ENCODE measurements around the gene CEACAM19.
A peak's percentile ranks its signal among the peaks of the same experiment; 100 is the strongest.
"Not testable (repeated sequence)": the region's sequence is repeated elsewhere in the genome, so short reads cannot be mapped to it uniquely, and the experiment has no call there.

Gene CEACAM19

GRCh38 chr19:44677019-44677811, 5.9 kb downstream of the CEACAM19 start:
- DNase-seq: peak; percentile 84

- no peak for DNase-seq
Observed at GRCh38 chr19:44680536-44680935, 9.3 kb downstream of the CEACAM19 start.

- DNase-seq: no peak
Observed at GRCh38 chr19:44681992-44682790, 10.9 kb downstream of the CEACAM19 start.

DNA sequence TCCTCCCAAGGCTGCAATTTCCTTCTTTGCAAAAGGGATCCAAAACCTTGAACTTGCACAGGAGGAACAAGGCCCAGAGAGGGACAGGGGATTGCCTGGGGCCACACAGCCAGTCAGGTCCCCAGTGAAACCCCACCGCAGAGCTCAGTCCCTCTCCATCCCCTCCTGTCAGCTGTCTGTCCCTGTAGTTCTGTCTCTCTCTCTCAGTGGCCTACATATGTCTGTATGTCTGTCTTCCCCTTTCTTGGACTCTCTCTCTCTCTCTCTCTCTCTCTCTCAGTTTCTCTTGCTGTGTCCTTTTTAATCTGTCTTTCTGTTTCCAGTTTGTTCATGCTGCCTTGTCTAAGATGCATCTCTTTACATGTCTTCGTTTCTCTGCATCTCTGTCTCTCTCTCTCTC, 11.5 kb downstream of the CEACAM19 start:
- no peak for DNase-seq

- DNase-seq: no peak
Observed at GRCh38 chr19:44683434-44684210, 12.3 kb downstream of the CEACAM19 start.

DNA sequence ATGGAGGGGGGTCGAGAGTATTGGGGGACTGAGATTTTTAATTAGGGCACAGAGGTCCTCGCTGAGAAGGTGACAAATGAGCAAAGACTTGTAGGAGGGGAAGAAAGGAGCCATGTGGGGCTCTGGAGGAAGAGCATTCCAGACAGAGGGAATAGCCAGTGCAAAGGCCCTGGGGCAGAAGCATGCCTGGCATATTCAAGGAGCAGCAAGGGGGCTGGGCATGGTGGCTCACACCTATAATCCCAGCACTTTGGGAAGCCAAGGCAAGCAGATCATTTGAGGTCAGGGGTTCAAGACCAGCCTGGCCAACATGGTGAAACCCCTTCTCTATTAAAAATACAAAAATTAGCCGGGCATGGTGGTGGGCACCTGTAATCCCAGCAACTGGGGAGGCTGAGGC, 13.1 kb downstream of the CEACAM19 start:
- not testable (repeated sequence) for DNase-seq

- DNase-seq: peak; percentile 40
Observed at GRCh38 chr19:44684892-44685863, 13.9 kb downstream of the CEACAM19 start.

GRCh38 chr19:44685877-44686276, 14.6 kb downstream of the CEACAM19 start:
- DNase-seq: no peak

DNA sequence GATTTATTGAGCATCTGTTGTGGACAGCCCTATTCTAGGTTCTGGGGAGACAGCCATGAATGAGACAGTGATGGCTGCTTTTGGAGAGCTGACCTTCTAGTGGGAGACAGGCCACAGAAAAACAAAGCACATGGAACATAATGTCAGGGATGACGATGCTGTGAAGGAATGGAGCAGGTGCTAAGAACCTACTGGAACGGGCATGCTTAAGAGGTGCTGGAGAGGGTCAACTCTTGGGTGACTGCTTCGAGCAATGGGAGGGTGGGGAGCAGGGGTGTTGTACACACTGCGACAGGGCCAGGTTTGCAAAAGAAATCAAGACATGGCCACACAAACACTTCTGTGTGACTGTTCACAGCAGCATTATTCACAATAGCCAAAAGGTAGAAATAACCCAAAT, 15.6 kb downstream of the CEACAM19 start:
- DNase-seq: no peak

DNA sequence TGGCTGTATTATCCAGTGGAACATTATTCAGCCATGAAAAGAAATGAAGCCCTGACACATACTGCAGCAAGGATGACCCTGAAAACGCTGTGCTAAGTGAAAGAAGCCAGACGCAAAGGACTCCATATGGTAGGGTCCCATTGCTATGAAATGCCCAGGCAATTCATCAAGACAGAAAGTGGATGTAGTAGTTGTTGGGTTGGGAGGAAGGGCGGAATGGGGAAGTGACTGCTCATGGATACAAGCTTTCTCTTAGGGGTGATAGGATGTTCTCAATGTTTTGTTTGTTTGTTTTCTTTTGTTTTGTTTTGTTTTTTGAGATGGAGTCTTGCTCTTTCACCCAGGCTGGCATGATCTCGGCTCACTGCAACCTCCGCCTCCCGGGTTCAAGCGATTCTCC, 16.6 kb downstream of the CEACAM19 start:
- no peak for DNase-seq

DNA sequence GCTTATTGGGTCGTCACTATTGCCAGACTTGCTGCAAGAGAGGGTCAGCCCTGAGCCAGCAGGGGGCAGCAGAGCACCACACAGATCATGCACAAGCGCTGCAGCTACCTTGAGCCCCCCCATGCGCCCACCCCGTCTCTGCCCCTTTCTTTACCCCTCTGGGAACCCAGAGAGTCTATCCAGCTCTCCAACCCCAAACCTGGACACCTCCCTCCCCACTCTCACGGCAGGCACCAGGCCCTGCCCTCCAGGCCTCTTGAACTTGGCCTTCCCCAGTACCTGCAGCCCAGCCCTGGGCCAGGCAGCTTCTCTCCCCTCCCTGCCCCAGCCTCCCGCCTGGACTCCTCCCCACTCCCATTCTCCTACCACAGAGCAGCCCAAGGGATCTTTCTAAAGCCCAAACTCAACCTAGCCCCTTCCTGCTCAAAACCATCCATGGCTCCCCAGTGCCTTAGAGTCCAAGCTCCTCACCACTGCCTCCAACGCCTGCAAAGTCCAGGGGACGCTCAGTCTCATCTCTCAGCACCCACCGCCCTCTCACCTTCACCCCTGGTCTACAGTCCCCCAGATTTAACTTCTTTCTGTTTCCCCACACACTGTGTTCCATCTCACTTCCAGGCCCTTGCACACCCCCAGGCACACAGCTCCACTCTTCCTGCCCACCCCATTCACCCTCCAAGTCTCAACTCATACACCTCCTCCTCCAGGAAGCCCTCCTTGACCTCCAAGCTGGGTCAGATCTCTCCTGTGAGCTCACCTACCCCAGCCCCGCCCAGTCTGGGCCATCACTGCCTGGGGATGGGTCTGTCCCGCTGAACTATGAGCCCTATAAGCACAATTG, 18.2 kb downstream of the CEACAM19 start:
- DNase-seq: peak; percentile 37

DNA sequence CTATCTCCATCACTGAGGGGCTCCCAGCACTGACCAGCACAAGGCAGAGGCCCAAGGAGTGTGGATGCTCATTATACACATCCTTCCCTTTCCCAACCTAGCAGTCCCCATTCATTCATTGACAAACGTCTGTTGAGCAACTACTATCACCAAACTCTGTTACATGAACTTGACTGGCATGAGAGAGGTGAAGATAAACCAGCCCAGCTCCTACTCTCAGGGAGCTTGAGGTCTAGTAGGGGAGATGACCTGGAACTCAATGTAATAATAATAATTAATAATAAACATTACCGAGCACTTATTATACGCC, 18.8 kb downstream of the CEACAM19 start:
- no peak for DNase-seq

DNA sequence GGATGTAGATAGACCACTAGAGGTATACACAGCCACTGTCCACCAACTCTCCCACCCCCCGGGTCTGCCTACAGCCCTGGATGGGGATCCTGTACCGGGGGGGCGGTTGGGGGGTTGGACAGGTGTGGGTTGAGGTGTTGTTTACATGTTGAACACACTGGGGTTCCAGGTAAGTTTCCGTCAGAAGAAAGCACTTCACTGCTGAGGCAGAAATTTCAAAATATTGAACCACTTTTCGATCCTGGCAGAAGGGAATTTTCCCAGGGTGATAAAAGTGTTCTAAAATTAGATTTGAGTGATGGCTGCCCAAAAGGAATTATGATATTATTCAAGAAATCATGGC, 21.1 kb downstream of the CEACAM19 start:
- DNase-seq: no peak

GRCh38 chr19:44694184-44694579, 22.9 kb downstream of the CEACAM19 start:
- no peak for DNase-seq

GRCh38 chr19:44696939-44697669, 25.8 kb downstream of the CEACAM19 start:
- DNase-seq: no peak

GRCh38 chr19:44697670-44698034, 26.4 kb downstream of the CEACAM19 start:
- no peak for DNase-seq

DNA sequence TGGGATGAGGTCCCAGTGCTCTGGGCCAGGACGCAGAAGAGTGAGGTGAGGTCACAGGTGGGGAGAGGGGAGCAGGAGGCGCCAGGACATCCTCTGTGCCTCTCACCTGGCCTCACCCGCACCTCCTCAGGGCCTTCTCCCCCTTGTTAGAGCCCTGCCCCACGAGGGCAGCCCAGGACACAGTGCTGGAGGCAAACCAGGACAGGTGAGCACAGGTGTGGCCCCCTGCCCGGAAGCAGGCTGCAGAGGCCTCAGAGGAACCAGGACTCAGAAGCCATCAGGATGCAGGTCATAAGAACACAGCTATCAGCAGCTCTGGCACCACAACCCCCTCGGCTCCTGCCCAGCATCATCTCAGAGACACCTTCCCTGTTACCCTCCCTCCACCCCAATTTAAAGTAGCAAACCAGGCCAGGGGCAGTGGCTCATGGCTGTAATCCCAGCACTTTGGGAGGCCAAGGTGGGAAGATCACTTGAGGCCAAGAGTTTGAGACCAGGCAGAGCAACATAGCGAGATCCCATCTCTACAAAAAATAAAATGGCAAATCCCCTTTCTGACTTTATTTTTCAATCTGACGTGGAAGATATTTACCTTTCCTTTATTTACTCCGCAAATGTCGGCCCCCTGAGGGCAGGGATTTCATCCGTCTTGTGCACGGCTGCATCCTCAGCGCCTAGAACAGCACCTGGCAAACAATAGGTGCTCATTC, 27.4 kb downstream of the CEACAM19 start, which contains the start of gene CEACAM16:
Gene CEACAM16, plus strand, starts transcription at position 660 of the 710 bp plus-strand sequence. CDS start 2,306 bp downstream, outside the sequence.
- DNase-seq: no peak

DNA sequence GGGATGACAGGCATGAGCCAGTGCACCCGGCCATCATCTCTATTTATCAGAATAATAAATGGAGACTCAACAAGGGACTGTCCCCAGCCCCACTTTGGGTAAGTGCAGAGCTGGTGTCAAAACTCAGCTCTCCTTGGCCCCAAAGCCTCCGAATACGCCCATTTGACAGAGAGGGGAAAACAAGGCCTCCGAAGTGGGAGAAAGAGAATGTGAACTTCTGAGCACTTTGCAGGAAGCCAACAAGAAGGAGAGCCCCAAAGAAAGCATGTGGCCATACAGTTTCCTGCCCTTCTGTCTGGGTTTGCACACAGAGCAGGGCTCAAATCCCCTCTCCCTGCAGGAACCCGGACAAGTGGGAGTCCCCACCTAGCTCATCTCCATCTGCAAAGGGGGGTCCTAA, 29.3 kb downstream of the CEACAM19 start:
- DNase-seq: no peak

DNA sequence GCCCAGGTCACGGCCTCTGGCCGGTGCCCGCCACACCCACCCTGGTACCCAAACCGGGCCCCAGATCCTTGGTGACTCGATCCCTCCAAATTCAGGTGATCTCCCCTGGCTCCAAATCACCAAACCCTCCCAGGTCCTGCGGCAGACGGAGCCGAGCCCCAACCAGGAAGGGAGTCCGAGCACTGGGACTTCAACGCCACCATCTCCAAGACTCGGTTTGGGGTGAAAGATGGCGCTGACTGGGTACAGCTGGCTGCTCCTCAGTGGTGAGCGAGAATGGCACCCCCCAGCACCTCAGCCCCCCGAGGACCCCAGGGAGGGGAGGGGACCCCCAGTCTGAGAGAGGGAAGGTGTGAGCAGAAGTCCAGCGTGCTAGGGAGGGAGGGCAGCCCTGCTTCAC, 29.9 kb downstream of the CEACAM19 start:
- DNase-seq: no peak

GRCh38 chr19:44702551-44703176, 31.4 kb downstream of the CEACAM19 start:
- DNase-seq: no peak
